GM19193 (cell line): ENCODE data around the gene CDHR1.

Experiments used
- POLR2A ChIP-seq: IDR thresholded peaks from 4 replicates; pipeline ENCODE4 v1.6.1; 2011; ENCODE audit not compliant: insufficient read depth, insufficient read length; ENCODE audit errors: extremely low read depth

CDHR1 gene

GRCh38 chr10:84194424-84195043 is at the start of gene CDHR1:
CDHR1 (plus strand) TSS chr10:84194537; CDS start chr10:84194761, 224 bp downstream.
- no peak for TF ChIP-seq POLR2A

GRCh38 chr10:84147347-84147746 is 47.0 kb upstream of the CDHR1 start:
- TF ChIP-seq POLR2A, result no peak

GRCh38 chr10:84149854-84150253 is 44.5 kb upstream of the CDHR1 start:
- TF ChIP-seq POLR2A, result no peak

- TF ChIP-seq POLR2A, result no peak
Observed at GRCh38 chr10:84152769-84153168, 41.6 kb upstream of the CDHR1 start.

- TF ChIP-seq POLR2A, result no peak
Observed at GRCh38 chr10:84155521-84155920, 38.8 kb upstream of the CDHR1 start.

GRCh38 chr10:84156009-84156408 is 38.3 kb upstream of the CDHR1 start:
- no peak for TF ChIP-seq POLR2A

GRCh38 chr10:84156768-84157167 is 37.6 kb upstream of the CDHR1 start:
- TF ChIP-seq POLR2A, result peak; percentile 18

GRCh38 chr10:84158061-84158460 is 36.3 kb upstream of the CDHR1 start:
- TF ChIP-seq POLR2A, result no peak

GRCh38 chr10:84158550-84158949 is 35.8 kb upstream of the CDHR1 start:
- TF ChIP-seq POLR2A, result no peak

GRCh38 chr10:84159076-84159685 is 35.2 kb upstream of the CDHR1 start:
- TF ChIP-seq POLR2A, result no peak

- no peak for TF ChIP-seq POLR2A
Observed at GRCh38 chr10:84160663-84161362, 33.5 kb upstream of the CDHR1 start.

- TF ChIP-seq POLR2A, result no peak
Observed at GRCh38 chr10:84163996-84164395, 30.3 kb upstream of the CDHR1 start.

GRCh38 chr10:84164442-84164841 is 29.9 kb upstream of the CDHR1 start:
- TF ChIP-seq POLR2A, result no peak

- TF ChIP-seq POLR2A, result no peak
Observed at GRCh38 chr10:84166620-84167288, 27.6 kb upstream of the CDHR1 start.

GRCh38 chr10:84171700-84172466 is 22.5 kb upstream of the CDHR1 start:
- peak; percentile 27 for TF ChIP-seq POLR2A
